WTC11 (cell line): ENCODE data around the gene CEP19.

Experiments used
- MAX ChIP-seq: sonication (generic); formaldehyde crosslinking; IDR thresholded peaks from 2 replicates; pipeline ENCODE4 v1.8.0; 2022; ENCODE audit warnings: mild to moderate bottlenecking, missing genetic modification reagents
- NFYB ChIP-seq: sonication (generic); formaldehyde crosslinking; conservative IDR thresholded peaks from 2 replicates; pipeline ENCODE4 v1.8.0; 2022; ENCODE audit warnings: low read depth, missing genetic modification reagents
- RELA ChIP-seq: sonication (generic); formaldehyde crosslinking; IDR thresholded peaks from 2 replicates; pipeline ENCODE4 v1.8.1; 2022; ENCODE audit warnings: missing genetic modification reagents, mild to moderate bottlenecking, borderline replicate concordance
- TF ChIP-seq, protein P1 (sequence below): sonication (generic); formaldehyde crosslinking; IDR thresholded peaks from 2 replicates; pipeline ENCODE4 v1.8.0; 2023; ENCODE audit warnings: mild to moderate bottlenecking, missing genetic modification reagents

DNA sequence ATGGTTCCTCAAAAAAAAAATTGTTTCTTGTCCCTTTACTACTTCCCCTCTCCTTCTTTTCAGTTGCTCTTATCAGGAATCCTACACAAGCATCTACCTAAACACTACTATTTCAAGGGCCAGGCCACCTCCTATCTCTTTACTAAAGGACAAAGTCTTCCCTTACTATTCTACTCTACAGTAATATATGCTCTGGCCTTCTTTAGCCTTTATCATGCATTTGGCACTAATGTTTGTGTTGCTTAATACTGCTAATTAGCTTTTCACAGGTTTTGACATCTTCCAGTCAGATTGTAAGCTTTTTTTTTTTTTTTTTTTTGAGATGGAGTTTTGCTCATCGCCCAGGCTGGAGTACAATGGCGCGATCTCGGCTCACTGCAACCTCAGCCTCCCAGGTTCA lies 5.3 kb downstream of the CEP19 start:
- TF ChIP-seq, protein P1, sequence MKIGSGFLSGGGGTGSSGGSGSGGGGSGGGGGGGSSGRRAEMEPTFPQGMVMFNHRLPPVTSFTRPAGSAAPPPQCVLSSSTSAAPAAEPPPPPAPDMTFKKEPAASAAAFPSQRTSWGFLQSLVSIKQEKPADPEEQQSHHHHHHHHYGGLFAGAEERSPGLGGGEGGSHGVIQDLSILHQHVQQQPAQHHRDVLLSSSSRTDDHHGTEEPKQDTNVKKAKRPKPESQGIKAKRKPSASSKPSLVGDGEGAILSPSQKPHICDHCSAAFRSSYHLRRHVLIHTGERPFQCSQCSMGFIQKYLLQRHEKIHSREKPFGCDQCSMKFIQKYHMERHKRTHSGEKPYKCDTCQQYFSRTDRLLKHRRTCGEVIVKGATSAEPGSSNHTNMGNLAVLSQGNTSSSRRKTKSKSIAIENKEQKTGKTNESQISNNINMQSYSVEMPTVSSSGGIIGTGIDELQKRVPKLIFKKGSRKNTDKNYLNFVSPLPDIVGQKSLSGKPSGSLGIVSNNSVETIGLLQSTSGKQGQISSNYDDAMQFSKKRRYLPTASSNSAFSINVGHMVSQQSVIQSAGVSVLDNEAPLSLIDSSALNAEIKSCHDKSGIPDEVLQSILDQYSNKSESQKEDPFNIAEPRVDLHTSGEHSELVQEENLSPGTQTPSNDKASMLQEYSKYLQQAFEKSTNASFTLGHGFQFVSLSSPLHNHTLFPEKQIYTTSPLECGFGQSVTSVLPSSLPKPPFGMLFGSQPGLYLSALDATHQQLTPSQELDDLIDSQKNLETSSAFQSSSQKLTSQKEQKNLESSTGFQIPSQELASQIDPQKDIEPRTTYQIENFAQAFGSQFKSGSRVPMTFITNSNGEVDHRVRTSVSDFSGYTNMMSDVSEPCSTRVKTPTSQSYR (CRISPR knock-in tag): no peak
- TF ChIP-seq NFYB (CRISPR knock-in tag) (no peak), RELA (CRISPR knock-in tag) (no peak), MAX (no peak)
